ENCODE results near the gene PDE10A.

DNA sequence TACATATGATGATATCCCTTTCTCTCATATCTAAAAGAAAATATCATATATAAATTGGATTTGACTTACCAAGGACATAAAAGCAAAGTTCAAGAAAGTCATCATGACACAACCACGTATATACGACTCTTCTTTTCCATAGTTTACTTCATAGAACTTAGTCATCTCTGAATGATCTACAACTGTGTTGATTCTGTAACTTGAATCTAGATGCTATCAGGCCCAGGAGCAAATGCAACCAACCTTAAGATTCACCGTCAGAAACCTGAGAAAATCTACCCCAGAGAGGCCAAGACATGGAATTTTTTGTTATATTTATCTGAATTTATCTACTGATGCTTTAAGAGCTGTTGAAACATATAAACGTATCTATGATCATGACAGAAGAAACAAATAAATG lies 165.6 kb downstream of the PDE10A start:
- TF ChIP-seq, protein P1, sequence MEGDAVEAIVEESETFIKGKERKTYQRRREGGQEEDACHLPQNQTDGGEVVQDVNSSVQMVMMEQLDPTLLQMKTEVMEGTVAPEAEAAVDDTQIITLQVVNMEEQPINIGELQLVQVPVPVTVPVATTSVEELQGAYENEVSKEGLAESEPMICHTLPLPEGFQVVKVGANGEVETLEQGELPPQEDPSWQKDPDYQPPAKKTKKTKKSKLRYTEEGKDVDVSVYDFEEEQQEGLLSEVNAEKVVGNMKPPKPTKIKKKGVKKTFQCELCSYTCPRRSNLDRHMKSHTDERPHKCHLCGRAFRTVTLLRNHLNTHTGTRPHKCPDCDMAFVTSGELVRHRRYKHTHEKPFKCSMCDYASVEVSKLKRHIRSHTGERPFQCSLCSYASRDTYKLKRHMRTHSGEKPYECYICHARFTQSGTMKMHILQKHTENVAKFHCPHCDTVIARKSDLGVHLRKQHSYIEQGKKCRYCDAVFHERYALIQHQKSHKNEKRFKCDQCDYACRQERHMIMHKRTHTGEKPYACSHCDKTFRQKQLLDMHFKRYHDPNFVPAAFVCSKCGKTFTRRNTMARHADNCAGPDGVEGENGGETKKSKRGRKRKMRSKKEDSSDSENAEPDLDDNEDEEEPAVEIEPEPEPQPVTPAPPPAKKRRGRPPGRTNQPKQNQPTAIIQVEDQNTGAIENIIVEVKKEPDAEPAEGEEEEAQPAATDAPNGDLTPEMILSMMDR (IDR thresholded peaks at IDR 0.05), result no peak
- TF ChIP-seq POLR2A (IDR thresholded peaks at IDR 0.05; ENCODE audit: low read depth), result no peak

Measured in esophagus muscularis mucosa (tissue), 3 donors.